Kasumi-1 (cell line): ENCODE measurements around the gene BHLHE41.

ENCODE experiments used
- DNase-seq, 2 experiments: peaks; one replicate each; lab custom pipeline; 2025; lab: John Stamatoyannopoulos, UW

BHLHE41 gene

GRCh38 chr12:26124446-26125399 lies at the start of gene BHLHE41:
TSS of gene BHLHE41 (minus strand) at chr12:26125037. CDS start at chr12:26124779, 258 bp downstream.
- no peak for DNase-seq

DNA sequence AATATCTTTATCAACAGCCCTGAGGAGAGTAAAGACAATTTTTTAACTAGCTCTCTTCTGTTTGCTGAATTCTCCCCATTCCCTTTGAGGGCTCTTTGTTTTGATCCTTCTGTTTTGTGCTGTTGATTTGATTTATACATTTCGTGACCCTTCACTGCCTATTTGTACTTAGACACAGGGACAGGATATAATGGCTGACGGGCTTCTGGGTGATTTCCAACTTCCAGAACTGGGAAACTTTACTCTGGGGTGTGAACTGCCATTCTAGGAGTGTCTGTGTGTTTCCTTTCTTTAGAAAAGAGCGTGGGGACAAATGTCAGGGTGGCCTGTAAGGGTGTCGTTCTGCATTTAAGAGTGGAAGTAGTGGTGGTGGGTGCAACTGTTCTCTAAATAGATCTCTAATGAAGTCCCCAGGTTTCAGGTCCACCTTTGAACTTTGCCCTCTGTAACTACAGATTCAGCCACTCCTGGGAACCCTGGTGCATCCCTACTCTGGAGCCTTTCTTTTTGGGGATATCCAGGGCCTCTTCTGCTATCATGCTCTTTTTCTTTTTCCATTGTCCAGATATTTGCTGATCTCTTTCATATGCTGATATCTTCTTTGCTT lies 48.2 kb upstream of the BHLHE41 start:
- no peak for DNase-seq

DNA sequence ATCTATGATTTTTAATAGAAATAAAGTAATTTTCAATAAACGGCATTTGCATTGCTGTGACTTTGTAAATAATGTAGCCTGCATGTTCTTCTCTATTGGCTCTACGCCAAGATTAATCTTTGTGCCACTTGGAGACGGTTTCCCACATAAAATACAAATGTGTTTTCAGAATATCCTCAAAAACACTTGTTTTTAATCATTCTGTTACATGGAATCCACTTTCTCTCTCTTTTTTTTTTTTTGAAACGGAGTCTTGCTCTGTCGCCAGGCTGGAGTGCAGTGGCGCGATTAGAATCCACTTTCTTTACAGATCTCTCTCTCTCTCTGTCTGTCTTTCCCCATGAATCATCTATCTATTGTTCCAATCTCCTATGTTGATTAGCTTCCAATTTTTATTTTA lies 47.7 kb upstream of the BHLHE41 start:
- no peak for DNase-seq

- DNase-seq, result no peak
These were observed 47.2 kb upstream of the BHLHE41 start for GRCh38 chr12:26172013-26172412.

GRCh38 chr12:26164118-26164517 lies 39.3 kb upstream of the BHLHE41 start:
- DNase-seq, result no peak

GRCh38 chr12:26162905-26163304 lies 38.1 kb upstream of the BHLHE41 start:
- no peak for DNase-seq

DNA sequence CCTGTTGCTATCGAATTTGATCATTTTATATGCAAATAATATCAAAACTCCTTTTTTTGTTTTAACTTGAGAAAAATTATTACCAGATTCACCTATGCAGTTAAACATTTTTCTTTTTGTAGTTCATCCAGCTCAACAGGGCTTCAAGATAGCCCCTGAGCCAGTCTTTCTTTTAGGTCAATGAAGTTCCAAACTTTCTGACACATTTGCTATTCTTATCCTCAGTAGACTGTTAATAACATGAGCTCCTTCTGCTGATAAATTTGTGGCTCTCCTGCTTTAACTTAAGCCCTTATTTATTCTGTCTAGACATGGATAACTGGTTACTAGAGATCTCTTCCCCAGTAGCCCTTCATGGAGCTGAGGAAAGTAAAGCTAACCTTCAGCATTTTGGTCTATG lies 37.3 kb upstream of the BHLHE41 start:
- DNase-seq, result no peak

GRCh38 chr12:26158078-26158764 lies 33.4 kb upstream of the BHLHE41 start:
- no peak for DNase-seq

DNA sequence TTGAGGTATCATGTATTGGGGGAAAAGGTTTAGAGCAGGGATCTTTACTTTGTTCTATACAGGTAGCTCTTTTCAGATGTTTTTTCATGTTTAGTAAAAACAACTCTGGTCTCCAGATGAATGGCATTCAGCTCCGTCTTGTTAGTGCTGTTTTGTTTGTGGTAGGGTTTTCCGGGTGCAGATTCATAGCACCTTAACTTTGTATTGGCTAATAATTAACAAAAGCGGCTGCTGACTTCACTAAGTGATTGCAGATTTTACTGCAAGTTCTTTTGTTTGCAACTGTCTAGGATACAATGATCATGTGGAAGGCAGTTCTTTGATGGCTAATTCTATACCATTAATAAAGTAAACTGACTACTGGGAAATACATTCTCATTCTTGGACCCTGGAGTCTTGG lies 32.2 kb upstream of the BHLHE41 start:
- DNase-seq, result no peak

DNA sequence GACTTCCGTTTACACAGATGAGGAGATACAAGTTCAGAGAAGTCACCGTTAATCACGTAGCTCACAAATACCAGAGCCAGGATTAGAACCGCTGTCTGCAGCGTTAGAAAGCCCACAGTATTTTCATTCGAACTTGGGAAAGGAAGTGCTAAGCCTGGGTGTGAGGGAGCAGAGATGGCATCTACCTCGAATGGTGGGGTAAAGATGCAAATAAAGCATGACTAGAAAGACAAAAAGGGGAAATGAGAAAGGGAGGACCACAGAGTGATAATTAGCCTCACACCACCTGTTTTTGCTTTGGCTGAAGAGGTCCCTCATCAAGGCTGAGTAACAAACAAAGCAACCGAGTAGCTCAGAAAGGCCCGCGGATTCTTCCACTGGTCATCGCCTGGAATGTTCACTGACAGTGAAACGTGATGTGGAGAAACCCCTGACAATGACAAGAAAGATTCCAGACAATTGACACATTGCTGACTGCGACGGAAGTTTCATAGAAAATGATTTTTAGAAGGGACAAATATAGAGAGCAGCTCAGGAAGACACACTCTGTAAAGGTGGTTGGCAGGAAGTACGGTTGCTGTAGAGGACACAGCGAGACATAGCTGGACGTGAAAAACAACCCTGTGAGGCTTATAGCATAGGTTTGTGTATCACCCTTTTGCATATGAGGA lies 31.5 kb upstream of the BHLHE41 start:
- DNase-seq, result no peak

- no peak for DNase-seq
These were observed 28.8 kb upstream of the BHLHE41 start for GRCh38 chr12:26153421-26154154.

DNA sequence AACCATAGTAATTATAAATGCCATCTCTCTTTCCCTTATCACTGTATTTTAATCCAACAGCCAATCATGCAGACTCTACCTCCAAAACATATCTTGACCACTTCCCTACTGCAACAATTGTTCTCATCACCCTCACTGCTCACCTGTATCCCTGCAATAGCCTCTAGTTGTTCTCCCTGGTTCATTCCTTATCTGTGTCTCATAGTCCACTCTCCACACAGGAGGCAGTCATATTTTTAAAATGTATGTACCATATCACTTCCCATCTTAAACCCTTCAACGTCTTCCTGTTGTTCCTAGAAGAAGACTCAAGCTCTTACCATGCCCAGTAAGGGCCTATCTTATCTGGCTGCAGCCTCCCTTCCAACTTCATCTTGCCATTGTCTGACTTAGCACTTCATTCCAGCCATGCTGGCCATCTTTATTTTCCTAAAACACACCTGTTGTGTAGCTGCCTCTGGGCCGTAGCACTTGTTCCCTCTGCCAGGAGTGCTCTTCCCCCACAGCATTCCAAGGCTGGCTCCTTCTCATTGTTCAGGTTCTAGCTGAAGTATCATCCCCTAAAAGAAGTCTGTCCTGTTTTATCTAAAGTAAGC lies 27.8 kb upstream of the BHLHE41 start:
- no peak for DNase-seq

DNA sequence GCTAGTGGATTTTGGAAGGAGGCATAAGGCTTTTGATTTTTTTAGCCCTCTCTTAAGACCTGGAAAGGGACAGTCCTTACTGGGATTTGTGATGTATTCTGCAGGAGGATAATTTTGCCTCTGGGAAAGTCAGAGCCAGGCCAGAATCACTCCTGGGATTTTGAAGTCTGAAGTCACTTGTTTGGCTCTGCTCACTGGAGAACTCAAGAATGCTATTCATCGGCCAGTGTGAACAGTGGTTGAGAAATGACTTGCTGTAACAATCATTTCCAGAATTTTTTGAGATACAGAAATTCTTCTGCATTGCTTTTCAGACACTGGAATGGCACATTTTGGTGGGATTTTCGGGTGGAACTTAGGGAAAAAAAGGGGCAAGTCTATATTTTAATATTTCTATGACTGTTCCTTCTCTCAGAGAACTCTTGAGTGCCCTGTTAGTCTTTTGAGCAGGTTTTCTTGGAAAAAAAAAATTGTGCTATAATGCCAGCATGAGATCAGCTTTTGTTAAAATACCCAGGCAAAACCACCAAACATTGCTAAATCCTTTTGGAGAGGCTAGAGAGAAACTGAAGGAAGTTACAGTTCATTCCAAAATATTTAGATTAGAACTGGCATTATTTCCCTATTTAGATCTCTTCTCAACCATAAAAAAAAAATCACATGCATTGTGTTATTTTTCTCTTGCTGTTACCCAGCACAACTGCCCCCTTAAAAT lies 26.1 kb upstream of the BHLHE41 start:
- DNase-seq, result no peak

- peak; percentile 77 to 80 for DNase-seq
These were observed 25.2 kb upstream of the BHLHE41 start for GRCh38 chr12:26149968-26150500.

DNA sequence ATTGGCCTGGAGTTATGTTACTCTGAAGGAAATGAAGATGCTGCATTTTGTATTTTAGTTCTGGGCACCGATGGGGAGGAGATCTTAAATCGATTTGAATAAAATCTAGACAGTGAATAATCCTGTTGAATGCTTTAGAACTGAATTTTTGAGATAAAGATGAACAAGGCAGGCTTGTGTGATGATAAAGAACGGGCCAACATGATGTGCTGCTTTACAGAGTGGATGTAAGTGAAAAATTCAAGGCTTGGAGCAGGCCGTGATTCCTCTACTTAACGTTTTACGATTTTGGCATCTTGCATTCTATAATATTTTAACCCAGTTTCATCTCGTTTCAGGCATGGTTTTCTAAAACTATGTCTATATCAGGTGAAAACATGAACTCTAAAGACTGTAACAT lies 23.5 kb upstream of the BHLHE41 start:
- DNase-seq, result no peak

DNA sequence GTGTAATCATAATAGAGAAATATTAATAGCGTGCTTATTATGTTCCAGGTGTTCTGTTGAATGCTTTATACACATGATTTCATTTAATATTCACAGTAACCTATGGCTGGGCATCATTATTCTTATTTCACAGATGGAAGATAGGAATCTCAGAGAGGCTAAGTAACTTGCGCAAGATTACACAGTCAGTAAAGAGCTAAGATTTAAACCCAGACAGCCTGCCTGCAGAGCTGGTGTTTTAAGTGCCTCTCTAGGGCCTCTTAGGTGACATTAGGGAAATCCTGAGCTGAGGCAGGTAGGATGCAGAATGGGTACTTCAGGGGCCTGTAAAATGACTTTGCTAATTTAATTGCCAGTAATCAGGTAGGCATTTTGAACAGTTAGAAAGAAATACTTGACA lies 18.5 kb upstream of the BHLHE41 start:
- no peak for DNase-seq

DNA sequence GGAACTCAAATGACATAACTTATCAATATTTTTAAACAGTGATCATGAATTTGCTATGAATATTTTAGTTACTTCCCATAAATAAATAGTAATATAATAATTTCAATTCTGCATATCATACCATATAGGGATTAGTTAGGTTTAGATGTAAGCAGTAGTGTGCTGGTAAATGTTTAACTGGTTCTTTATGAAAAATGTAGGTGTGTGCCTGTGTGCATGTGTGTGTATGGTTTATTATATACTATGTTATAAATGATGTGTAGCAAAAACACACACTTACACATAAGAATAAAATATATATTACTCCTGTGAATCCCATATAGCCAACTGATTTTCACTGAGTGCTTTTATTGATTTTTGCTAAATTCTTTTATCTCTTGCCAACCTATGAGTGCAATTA lies 14.0 kb upstream of the BHLHE41 start:
- DNase-seq, result no peak

DNA sequence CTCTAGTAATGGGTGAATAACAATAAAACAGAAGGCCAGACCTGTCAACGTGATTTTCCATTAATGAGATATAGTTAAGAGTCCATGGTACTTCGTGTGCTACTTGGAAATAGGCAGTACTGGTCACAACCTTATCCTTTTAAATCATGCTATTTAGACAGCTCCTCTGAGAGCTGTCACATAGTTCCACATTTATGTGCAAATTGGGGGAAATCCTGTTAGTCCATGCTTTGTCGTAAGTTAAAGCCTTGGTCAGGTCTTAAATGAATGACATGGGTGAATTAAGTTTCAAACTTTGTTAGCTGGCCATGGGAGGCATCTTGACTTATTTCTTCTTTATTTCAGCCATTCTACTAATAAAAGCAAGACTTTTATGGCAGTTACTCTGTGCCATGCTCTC lies 11.9 kb upstream of the BHLHE41 start:
- DNase-seq, result no peak

DNA sequence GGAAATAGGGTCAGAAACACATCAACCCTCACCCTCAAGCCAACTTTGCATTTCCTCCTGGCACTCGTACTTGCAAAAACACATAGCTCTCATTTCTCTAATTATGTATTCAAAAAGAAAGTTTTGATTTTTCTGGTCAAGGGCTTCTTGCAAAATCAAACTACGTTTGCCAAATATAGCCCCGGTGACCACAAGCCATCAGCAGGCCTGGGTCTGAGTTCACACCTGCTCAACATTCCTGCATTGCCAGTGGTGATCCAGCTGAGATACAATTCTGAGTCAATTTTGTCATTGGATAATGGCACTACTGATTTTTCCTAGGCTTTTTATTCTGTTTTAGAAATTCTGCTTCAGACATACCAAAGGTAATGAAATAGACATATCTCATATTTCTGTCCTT lies 10.7 kb upstream of the BHLHE41 start:
- no peak for DNase-seq

DNA sequence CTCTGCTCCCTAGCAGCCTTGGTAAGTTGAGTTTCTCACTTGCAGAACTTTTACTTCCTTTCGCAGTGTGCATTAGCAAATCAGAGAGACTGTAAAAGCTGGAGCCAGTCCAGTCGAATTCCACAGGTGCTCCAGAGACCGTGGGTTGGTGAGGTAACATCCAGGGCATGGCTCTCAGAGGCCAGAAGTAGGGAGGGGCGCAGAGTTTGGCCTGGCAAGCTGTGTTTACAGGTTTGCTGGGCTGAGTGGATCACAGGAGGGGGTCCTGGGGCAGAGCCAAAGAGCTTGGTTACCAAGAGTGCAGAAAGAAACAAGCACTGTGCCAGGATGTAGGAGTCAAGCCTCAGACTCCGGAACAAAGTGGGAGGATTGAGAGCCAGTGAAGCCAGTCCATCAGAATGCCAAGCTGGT lies 10.2 kb upstream of the BHLHE41 start:
- no peak for DNase-seq
